Breast epithelium (tissue), 4 donors: ENCODE measurements around the gene CHP1. TPM values are rescaled to one million over a fixed set of nuclear protein-coding genes. Genes with fewer than 3 reads are reported as not detected.
"Not testable (repeated sequence)": the region's sequence is repeated elsewhere in the genome, so short reads cannot be mapped to it uniquely, and the experiment has no call there.

Experiments used
- DNase-seq, 2 donors: peaks; one replicate each; pipeline ENCODE4 v3.0.0-alpha.2; 2019; ENCODE audit warnings: low spot score in 2 of 2
- H3K27ac ChIP-seq, 2 donors: fragments of 200-600 bp; sonication (generic) in 1 of 2; one replicate each; pipeline ENCODE4 v1.5.1; 2016 to 2019; ENCODE audit warnings: mild to moderate bottlenecking in 1 of 2
- H3K27me3 ChIP-seq, 2 donors: fragments of 200-600 bp; sonication (generic) in 1 of 2; one replicate each; pipeline versions ENCODE4 v1.5.1 to v1.6.0; 2017 to 2019; ENCODE audit warnings: control low read depth in 1 of 2, mild to moderate bottlenecking in 1 of 2
- H3K36me3 ChIP-seq: fragments of 200-600 bp; one replicate; pipeline ENCODE4 v1.5.1; 2019
- H3K4me1 ChIP-seq, 2 donors: fragments of 200-600 bp; sonication (generic); one replicate each; pipeline ENCODE4 v1.5.1; 2016 to 2019; ENCODE audit warnings: control low read depth in 1 of 2
- H3K4me3 ChIP-seq, 3 donors: fragments of 200-600 bp; sonication (generic); 1 replicate in 2 of 3; 2 replicates in 1 of 3; pipeline ENCODE4 v1.5.1; 2016 to 2019; ENCODE audit warnings: mild to moderate bottlenecking in 3 of 3, moderate library complexity in 2 of 3
- H3K9me3 ChIP-seq, 2 donors: fragments of 200-600 bp; sonication (generic) in 1 of 2; one replicate each; pipeline ENCODE4 v1.5.1; 2016 to 2019; ENCODE audit warnings: control low read depth in 1 of 2
- CTCF ChIP-seq, 3 donors: fragments of 450-650 bp; IDR thresholded peaks; one replicate each; pipeline ENCODE4 v1.5.1; 2016 to 2017; ENCODE audit warnings: antibody characterized with exemption in 3 of 3, mild to moderate bottlenecking in 3 of 3, moderate library complexity in 3 of 3
- POLR2A ChIP-seq: fragments of 450-650 bp; IDR thresholded peaks from one replicate; pipeline ENCODE4 v1.6.1; 2016; ENCODE audit warnings: antibody characterized with exemption, mild to moderate bottlenecking, moderate library complexity
- POLR2AphosphoS5 ChIP-seq, 3 donors: sonication (generic); formaldehyde crosslinking; IDR thresholded peaks; one replicate each; pipeline ENCODE4 v1.6.1; 2017; ENCODE audit warnings: antibody characterized with exemption in 3 of 3
- intact Hi-C: fragments of 100-400 bp; cut with DNase I; formaldehyde crosslinking; loops from one replicate; pipeline ENCODE4 v1.15.1; 2023; ENCODE audit warnings: low total_unique reads
- total RNA-seq, 3 donors: library from RNA; depleted of rRNA; stranded (reverse); fragments of >200 nt; gene quantifications; one replicate each; pipeline ENCODE4 v1.1.0, GENCODE V29; 2016

The CHP1 gene
- total RNA-seq, 3 donors from 2014 or later, result 107 to 290 (median 120) TPM

- Histone ChIP-seq H3K27ac (peak overlapping the region in 1 of 2 donors; percentile 52), H3K27me3 (no peaks in the 10 kb centered on the region), H3K4me1 (no peaks in the 10 kb centered on the region), H3K36me3 (no peaks in the 10 kb centered on the region), H3K4me3 (no peak overlapping the region), H3K9me3 (no peaks in the 10 kb centered on the region)
- DNase-seq, result no peak
- intact Hi-C loops, result loop anchor here (5.0 kb wide), 1 partner anchor 829 kb away; no protein-coding TSS in a partner anchor
- TF ChIP-seq POLR2A (no peak), POLR2AphosphoS5 (IDR thresholded peaks at IDR 0.05) (no peak), CTCF (IDR thresholded peaks at IDR 0.05) (no peak)
Measured at GRCh38 chr15:41256103-41256502, 25.0 kb downstream of the CHP1 start.

GRCh38 chr15:41256577-41257038, 25.5 kb downstream of the CHP1 start:
- no peaks in the 10 kb centered on the region for H3K36me3 ChIP-seq
- no peaks in the 10 kb centered on the region for H3K4me1 ChIP-seq
- DNase-seq, result no peak
- H3K4me3 ChIP-seq, result no peak overlapping the region
- no peaks in the 10 kb centered on the region for H3K9me3 ChIP-seq
- intact Hi-C loops, result loop anchor here (5.0 kb wide), 1 partner anchor 829 kb away; no protein-coding TSS in a partner anchor
- H3K27me3 ChIP-seq, result no peaks in the 10 kb centered on the region
- peak overlapping the region; percentile 4 to 52 for H3K27ac ChIP-seq
- TF ChIP-seq POLR2A (no peak), CTCF (IDR thresholded peaks at IDR 0.05) (no peak), POLR2AphosphoS5 (IDR thresholded peaks at IDR 0.05) (no peak)

- H3K27ac ChIP-seq, result peak overlapping the region; percentile 46 to 48
Measured at GRCh38 chr15:41258750-41259471, 27.8 kb downstream of the CHP1 start.

GRCh38 chr15:41259546-41260189, 28.6 kb downstream of the CHP1 start:
- peak overlapping the region; percentile 20 to 48 for H3K27ac ChIP-seq
- H3K4me1 ChIP-seq, result no peaks in the 10 kb centered on the region
- TF ChIP-seq CTCF (IDR thresholded peaks at IDR 0.05) (no peak), POLR2A (no peak), POLR2AphosphoS5 (IDR thresholded peaks at IDR 0.05) (no peak)
- no peaks in the 10 kb centered on the region for H3K27me3 ChIP-seq
- intact Hi-C loops, result loop anchor here (5.0 kb wide), 1 partner anchor 832 kb away; no protein-coding TSS in a partner anchor
- H3K9me3 ChIP-seq, result no peaks in the 10 kb centered on the region
- no peak for DNase-seq
- no peak overlapping the region for H3K4me3 ChIP-seq
- no peaks in the 10 kb centered on the region for H3K36me3 ChIP-seq

More at GRCh38 chr15:41258750-41259471, 27.8 kb downstream of the CHP1 start:
- TF ChIP-seq POLR2AphosphoS5 (IDR thresholded peaks at IDR 0.05), result no peak
- TF ChIP-seq POLR2A, result no peak
- TF ChIP-seq CTCF (IDR thresholded peaks at IDR 0.05), result no peak
- no peak for DNase-seq
- Histone ChIP-seq H3K4me3 (no peak overlapping the region), H3K9me3 (no peaks in the 10 kb centered on the region), H3K36me3 (no peaks in the 10 kb centered on the region), H3K27me3 (no peaks in the 10 kb centered on the region), H3K4me1 (no peaks in the 10 kb centered on the region)
- intact Hi-C loops, result loop anchor here (5.0 kb wide), 1 partner anchor 832 kb away; no protein-coding TSS in a partner anchor

- H3K36me3 ChIP-seq, H3K4me1 ChIP-seq, DNase-seq, H3K27ac ChIP-seq, H3K4me3 ChIP-seq, H3K27me3 ChIP-seq, H3K9me3 ChIP-seq, intact Hi-C loops: not testable (repeated sequence)
Measured at GRCh38 chr15:41260924-41261323, 29.9 kb downstream of the CHP1 start.
